ENCODE data around the gene DPF3.

DPF3 gene

GRCh38 chr14:72582582-72582981 lies 311.3 kb downstream of the DPF3 start:
- no peak overlapping the region for H3K4me3 ChIP-seq (ENCODE audit: low read depth, low read length)

- H3K4me3 ChIP-seq (ENCODE audit: low read depth, low read length): no peak overlapping the region
Observed at GRCh38 chr14:72578514-72578913, 315.4 kb downstream of the DPF3 start.

DNA sequence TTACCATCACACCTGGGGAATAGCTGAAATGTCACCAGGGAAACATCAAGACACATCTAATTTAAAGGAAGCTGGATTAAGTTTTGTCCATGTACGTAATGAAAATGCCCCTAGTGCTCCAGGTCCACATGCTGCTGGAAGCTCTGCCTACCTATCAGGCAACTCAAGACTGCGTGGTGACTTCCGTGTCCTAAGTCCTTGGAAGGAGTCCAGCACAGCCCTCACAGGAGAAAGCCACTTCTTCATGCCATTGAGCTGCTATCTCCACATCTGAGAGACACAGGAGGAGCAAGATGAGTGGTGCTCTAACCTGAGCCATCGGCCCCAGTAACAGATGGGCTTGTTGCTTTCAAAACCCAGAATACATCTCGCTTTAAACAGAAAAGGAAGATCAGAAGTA lies 316.4 kb downstream of the DPF3 start:
- no peak overlapping the region for H3K4me3 ChIP-seq (ENCODE audit: low read depth, low read length)

- no peak overlapping the region for H3K4me3 ChIP-seq (ENCODE audit: low read depth, low read length)
Observed at GRCh38 chr14:72576258-72576657, 317.6 kb downstream of the DPF3 start.

DNA sequence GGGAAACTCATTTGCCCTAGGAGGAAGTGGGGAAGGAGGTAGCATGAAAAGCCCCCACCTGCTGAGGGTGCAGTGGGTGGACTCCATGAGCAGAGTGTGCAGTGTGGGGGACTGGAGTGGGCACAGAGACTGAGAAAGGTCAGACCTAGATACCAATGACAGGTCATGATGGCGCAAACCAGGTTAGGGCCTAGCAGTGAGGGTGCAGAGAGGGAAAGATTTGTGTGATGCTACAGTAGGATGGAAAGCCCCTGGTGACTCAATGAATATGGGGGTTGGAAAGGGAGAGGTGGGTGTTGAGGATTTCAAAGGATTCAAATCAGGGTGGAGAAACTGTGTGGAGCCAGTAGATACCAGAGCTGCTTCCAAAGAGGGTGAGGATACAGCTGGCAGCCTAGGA lies 319.2 kb downstream of the DPF3 start:
- H3K4me3 ChIP-seq (ENCODE audit: low read depth, low read length): no peak overlapping the region

DNA sequence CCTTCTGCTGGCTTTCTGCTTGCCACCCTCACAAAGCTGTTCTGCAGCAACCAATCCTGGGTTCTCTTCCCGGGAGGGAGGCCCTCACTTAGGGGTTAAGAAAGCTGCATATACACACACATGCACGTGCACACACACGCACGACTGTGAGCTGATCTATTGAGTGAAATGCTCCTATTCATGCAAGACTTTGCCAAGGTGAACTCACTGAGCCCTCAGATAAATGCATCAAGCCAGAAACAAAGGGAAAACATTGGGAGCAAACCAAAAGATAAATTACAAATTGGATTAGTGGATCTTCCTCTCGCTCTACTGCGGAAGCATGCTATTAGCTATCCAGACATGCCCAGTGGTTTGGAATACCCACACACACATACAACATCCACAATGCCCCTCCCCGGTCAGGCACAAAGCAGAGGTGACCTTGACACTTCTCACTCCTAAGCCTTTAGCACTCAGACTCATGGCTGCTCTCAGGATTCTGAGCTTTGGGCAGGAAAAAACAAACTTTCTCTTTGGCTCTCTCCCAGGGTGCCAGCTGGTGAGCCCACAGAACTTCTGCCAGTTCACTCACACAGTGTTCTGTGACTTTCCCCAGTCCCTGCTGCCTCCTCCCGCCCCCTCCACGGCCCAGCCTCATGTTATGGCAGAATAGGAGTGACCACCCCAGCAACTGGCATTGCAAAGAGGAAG lies 320.0 kb downstream of the DPF3 start:
- no peak overlapping the region for H3K4me3 ChIP-seq (ENCODE audit: low read depth, low read length)

Data from iPS-11a (cell line).